Stimulated activated CD8-positive, alpha-beta memory T cell treated with anti-CD3 and anti-CD28 coated beads, Interleukin-15, amount 100 ng/mL, for 1 hour (primary cell): Measurements from ENCODE around the gene ADCK1.
"Not testable (repeated sequence)": the region's sequence is repeated elsewhere in the genome, so short reads cannot be mapped to it uniquely, and the experiment has no call there.

Experiments
- DNase-seq: peaks from one replicate; pipeline ENCODE4 v3.0.0-alpha.2; 2020; ENCODE audit warnings: low read depth

Gene ADCK1

GRCh38 chr14:77799863-77800730 is at the start of gene ADCK1:
ADCK1 (plus strand) TSS chr14:77800109; CDS start chr14:77818979, 18,870 bp downstream.
- peak; percentile 72 for DNase-seq

- DNase-seq: no peak
Observed at GRCh38 chr14:77752266-77752665, 47.6 kb upstream of the ADCK1 start.

GRCh38 chr14:77752799-77753516 is 47.0 kb upstream of the ADCK1 start:
- no peak for DNase-seq

- DNase-seq: peak; percentile 82
Observed at GRCh38 chr14:77760381-77761204, 39.3 kb upstream of the ADCK1 start, which contains the start of gene SNW1. SNW1 (minus strand) TSS chr14:77761156; CDS start chr14:77761127, 29 bp downstream.

- DNase-seq: no peak
Observed at GRCh38 chr14:77761205-77761931, 38.5 kb upstream of the ADCK1 start.

GRCh38 chr14:77763316-77763715 is 36.6 kb upstream of the ADCK1 start:
- no peak for DNase-seq

- DNase-seq: no peak
Observed at GRCh38 chr14:77763978-77764377, 35.9 kb upstream of the ADCK1 start.

- not testable (repeated sequence) for DNase-seq
Observed at GRCh38 chr14:77768442-77769069, 31.4 kb upstream of the ADCK1 start.

GRCh38 chr14:77773966-77774365 is 25.9 kb upstream of the ADCK1 start:
- not testable (repeated sequence) for DNase-seq

GRCh38 chr14:77782202-77782601 is 17.7 kb upstream of the ADCK1 start:
- no peak for DNase-seq

GRCh38 chr14:77786148-77786547 is 13.8 kb upstream of the ADCK1 start:
- DNase-seq: no peak

- DNase-seq: no peak
Observed at GRCh38 chr14:77790566-77791224, 9.2 kb upstream of the ADCK1 start.

- no peak for DNase-seq
Observed at GRCh38 chr14:77791225-77791600, 8.7 kb upstream of the ADCK1 start.

- DNase-seq: not testable (repeated sequence)
Observed at GRCh38 chr14:77793255-77793654, 6.7 kb upstream of the ADCK1 start.

- DNase-seq: no peak
Observed at GRCh38 chr14:77794357-77794756, 5.6 kb upstream of the ADCK1 start.

- not testable (repeated sequence) for DNase-seq
Observed at GRCh38 chr14:77799456-77799855, 453 bp upstream of the ADCK1 start.

- no peak for DNase-seq
Observed at GRCh38 chr14:77800814-77801213, 905 bp downstream of the ADCK1 start.

- DNase-seq: no peak
Observed at GRCh38 chr14:77804592-77804991, 4.7 kb downstream of the ADCK1 start.

GRCh38 chr14:77805706-77806105 is 5.8 kb downstream of the ADCK1 start:
- DNase-seq: no peak

GRCh38 chr14:77808250-77808649 is 8.3 kb downstream of the ADCK1 start:
- no peak for DNase-seq

GRCh38 chr14:77809011-77809410 is 9.1 kb downstream of the ADCK1 start:
- no peak for DNase-seq
